Stimulated activated CD8-positive, alpha-beta memory T cell treated with anti-CD3 and anti-CD28 coated beads, Interleukin-7, amount 100 ng/mL, for 1 hour (primary cell): Measurements from ENCODE around the gene TEX50.
"Not testable (repeated sequence)": the region's sequence is repeated elsewhere in the genome, so short reads cannot be mapped to it uniquely, and the experiment has no call there.

ENCODE experiments used
- DNase-seq, 2 donors: peaks; one replicate each; pipeline ENCODE4 v3.0.0-alpha.2; 2020; ENCODE audit warnings: low read depth in 2 of 2

TEX50 gene

GRCh38 chr1:173661763-173662162, 26.6 kb downstream of the TEX50 start:
- no peak for DNase-seq

GRCh38 chr1:173663159-173663558, 28.0 kb downstream of the TEX50 start:
- DNase-seq, result no peak

DNA sequence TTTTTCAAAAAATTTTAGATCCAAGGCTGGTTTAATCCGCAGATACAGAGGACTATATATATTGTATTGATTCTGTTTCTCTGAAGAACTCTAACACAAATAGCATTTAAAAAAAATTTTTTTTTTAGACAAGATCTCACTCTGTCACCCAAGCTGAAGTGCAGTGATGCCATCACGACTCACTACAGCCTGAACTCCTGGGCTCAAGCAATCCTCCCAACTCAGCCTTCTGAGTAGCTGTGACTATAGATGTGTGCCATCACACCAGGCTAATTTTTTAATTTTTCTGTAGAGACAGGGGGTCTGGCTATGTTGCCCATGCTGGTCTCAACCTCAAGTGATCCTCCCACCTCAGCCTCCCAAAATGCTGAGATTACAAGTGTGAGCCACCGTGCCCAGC, 31.5 kb downstream of the TEX50 start:
- DNase-seq, result no peak

DNA sequence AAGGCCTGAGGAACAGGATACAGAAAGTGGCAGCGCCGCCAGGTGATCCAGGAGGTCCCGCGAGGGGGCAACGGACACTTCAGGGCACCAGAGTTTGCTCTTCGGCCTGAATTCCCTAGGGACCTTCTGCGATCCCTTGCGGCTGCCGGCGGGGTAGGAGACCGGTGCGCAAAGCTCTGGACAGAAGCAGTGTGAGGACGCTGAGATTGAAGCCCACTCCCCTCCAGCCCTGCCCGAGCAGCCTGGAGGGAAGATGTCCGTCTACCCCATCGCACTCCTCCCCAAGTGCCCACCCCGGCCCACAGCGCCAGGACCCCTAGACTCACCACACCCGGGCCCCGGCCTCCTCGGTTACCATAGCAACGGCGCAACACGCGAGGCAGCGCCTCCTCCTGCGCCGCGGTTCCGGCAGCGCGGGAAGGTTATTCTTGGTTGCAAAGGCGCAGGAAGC, 34.4 kb downstream of the TEX50 start, which contains the start of gene ANKRD45:
Gene ANKRD45 (minus strand): TSS at position 361 of the 451 bp plus-strand sequence. CDS start 10,433 bp downstream, outside the sequence.
- no peak for DNase-seq

DNA sequence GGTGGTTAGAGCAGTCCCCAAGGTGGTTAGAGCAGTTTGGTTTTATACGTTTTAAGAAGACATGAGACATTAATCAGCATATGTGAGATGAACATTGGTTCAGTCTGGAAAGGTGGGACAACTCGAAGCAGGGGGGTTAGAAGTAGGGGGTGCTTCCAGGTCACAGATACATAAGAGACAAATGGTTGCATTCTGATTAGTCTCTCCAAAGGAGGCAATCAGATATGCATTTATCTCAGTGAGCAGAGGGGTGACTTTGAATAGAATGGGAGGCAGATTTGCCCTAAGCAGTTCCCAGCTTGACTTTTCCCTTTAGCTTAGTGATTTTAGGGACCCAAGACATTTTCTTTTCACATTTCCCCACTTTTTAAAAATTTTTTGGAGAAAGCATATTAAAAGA, 39.4 kb downstream of the TEX50 start:
- not testable (repeated sequence) for DNase-seq

GRCh38 chr1:173680152-173680551, 45.0 kb downstream of the TEX50 start:
- not testable (repeated sequence) for DNase-seq

DNA sequence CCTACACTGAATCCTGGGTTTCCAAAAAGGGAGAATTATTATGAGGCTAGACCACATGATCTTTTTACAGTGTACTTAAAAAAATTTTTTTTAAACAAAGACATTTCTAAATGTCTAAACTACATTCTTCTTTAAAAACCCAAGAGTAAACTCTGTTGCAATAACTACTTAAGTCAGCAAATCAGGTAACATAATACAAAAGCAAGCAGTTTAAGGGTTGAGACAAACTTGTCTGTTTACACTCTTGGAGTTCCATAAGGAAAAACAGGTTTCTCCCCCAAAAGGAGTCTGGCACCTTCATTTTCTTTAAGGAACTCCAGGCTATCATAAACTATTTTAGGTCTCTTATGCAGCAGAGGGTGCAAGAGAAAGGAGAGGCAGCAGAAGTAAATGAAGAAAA, 47.0 kb downstream of the TEX50 start:
- no peak for DNase-seq

- DNase-seq, result not testable (repeated sequence)
Observed at GRCh38 chr1:173683838-173684237, 48.7 kb downstream of the TEX50 start.

DNA sequence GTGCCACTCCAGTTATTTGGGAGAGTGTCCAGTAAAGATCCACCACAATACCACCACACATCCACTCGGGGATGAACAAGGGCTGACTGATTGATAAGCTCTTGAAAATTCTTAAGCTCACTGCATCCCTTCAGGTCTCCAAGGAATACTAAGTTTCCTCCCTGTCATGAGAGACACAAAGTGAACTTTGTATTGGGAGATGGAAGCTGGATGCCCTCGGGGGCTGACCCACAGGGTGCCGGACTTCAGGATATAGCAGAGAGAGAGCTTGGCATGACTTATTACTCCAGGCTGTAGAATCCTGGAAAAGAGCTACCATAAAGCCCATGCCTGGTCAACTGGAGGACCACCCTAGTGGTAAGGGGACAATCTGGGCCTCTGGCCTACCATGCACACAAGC, 50.0 kb downstream of the TEX50 start:
- DNase-seq, result not testable (repeated sequence)
